Gastroesophageal sphincter (tissue), 3 donors: ENCODE measurements around the gene ATF7IP2.
"Not testable (repeated sequence)": the region's sequence is repeated elsewhere in the genome, so short reads cannot be mapped to it uniquely, and the experiment has no call there.

ENCODE experiments used
- EP300 ChIP-seq: sonication (generic); formaldehyde crosslinking; IDR thresholded peaks from one replicate; pipeline ENCODE4 v1.6.1; 2017; ENCODE audit warnings: antibody characterized with exemption, mild to moderate bottlenecking
- POLR2A ChIP-seq, 2 donors: fragments of 450-650 bp; IDR thresholded peaks; one replicate each; pipeline ENCODE4 v1.6.1; 2017; ENCODE audit warnings: antibody characterized with exemption in 2 of 2, mild to moderate bottlenecking in 2 of 2, moderate library complexity in 1 of 2
- POLR2AphosphoS5 ChIP-seq: sonication (generic); formaldehyde crosslinking; IDR thresholded peaks from one replicate; pipeline ENCODE4 v1.6.1; 2017; ENCODE audit warnings: antibody characterized with exemption
- TF ChIP-seq, protein P1 (sequence below), 4 experiments: fragments of 200-600 bp in 2 of 4; fragments of 450-650 bp in 2 of 4; sonication (generic) in 1 of 4; IDR thresholded peaks; one replicate each; pipeline ENCODE4 v1.5.1; 2017 to 2019; ENCODE audit warnings: antibody characterized with exemption in 4 of 4, mild to moderate bottlenecking in 2 of 4, moderate library complexity in 2 of 4

DNA sequence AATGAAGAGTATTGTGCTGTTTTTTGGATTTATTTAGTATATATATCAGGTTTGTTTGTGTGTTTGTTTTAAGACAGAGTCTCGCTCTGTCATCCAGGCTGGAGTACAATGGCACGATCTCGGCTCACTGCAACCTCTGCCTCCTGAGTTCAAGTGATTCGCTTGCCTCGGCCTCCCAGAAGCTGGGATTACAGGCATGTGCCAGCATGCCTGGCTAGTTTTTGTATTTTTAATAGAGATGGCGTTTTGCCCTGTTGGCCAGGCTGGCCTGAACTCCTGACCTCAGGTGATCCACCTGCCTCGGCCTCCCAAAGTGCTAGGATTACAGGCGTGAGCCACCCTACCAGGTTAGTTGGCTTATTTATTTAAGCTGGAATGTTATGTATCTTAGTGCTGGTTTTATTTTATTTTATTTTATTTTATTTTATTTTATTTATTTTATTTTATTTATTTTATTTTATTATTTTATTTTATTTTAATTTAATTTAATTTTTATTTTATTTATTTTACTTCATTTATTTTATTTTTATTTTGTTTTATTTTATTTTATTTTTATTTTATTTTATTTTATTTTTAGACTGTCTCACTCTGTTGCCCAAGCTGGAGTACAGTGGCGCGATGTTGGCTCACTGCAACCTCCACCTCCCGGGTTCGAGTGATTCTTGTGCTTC, 43.6 kb downstream of the ATF7IP2 start:
- TF ChIP-seq POLR2A (IDR thresholded peaks at IDR 0.05); POLR2AphosphoS5; EP300: not testable (repeated sequence)
- TF ChIP-seq, protein P1, sequence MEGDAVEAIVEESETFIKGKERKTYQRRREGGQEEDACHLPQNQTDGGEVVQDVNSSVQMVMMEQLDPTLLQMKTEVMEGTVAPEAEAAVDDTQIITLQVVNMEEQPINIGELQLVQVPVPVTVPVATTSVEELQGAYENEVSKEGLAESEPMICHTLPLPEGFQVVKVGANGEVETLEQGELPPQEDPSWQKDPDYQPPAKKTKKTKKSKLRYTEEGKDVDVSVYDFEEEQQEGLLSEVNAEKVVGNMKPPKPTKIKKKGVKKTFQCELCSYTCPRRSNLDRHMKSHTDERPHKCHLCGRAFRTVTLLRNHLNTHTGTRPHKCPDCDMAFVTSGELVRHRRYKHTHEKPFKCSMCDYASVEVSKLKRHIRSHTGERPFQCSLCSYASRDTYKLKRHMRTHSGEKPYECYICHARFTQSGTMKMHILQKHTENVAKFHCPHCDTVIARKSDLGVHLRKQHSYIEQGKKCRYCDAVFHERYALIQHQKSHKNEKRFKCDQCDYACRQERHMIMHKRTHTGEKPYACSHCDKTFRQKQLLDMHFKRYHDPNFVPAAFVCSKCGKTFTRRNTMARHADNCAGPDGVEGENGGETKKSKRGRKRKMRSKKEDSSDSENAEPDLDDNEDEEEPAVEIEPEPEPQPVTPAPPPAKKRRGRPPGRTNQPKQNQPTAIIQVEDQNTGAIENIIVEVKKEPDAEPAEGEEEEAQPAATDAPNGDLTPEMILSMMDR (IDR thresholded peaks at IDR 0.05): not testable (repeated sequence)
